ENCODE measurements around the gene MARK3.

DNA sequence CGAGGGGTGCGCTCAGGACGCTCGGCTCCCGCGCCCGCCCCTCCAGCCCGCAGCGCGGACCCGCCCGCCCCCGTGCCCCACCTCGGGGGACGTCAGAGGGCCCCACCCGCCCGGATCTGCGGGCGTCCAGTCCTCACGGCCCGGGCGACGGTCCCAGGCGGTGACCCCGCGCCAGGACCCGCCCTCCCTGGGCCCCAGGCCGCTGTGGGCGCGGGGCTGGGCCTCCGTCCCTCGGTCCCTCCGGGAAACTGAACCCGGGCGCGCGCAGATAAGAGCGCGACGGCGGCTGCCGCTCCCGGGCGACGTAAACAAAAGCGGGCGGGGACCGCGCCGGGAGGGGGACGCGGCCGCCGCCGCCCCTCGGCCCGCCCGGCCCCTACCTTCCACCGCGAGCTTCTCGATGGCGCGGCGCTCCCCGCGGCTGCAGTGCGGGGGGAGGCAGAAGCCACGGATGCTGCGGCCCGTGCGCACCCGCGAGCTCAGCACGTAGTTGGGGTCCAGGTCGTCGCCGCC is 136.3 kb downstream of the MARK3 start:
- TF ChIP-seq, protein P1, sequence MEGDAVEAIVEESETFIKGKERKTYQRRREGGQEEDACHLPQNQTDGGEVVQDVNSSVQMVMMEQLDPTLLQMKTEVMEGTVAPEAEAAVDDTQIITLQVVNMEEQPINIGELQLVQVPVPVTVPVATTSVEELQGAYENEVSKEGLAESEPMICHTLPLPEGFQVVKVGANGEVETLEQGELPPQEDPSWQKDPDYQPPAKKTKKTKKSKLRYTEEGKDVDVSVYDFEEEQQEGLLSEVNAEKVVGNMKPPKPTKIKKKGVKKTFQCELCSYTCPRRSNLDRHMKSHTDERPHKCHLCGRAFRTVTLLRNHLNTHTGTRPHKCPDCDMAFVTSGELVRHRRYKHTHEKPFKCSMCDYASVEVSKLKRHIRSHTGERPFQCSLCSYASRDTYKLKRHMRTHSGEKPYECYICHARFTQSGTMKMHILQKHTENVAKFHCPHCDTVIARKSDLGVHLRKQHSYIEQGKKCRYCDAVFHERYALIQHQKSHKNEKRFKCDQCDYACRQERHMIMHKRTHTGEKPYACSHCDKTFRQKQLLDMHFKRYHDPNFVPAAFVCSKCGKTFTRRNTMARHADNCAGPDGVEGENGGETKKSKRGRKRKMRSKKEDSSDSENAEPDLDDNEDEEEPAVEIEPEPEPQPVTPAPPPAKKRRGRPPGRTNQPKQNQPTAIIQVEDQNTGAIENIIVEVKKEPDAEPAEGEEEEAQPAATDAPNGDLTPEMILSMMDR (IDR thresholded peaks at IDR 0.05) = no peak
- no peak for TF ChIP-seq POLR2A (IDR thresholded peaks at IDR 0.05)
